NCI-H446 treated with DMSO at 0.1 percent for 48 hours (cell line): ENCODE results near the gene FGFRL1.
"Not testable (repeated sequence)": the region's sequence is repeated elsewhere in the genome, so short reads cannot be mapped to it uniquely, and the experiment has no call there.

ENCODE experiments used
- DNase-seq: peaks from one replicate; lab custom pipeline; 2025; lab: John Stamatoyannopoulos, UW

FGFRL1 gene

DNA sequence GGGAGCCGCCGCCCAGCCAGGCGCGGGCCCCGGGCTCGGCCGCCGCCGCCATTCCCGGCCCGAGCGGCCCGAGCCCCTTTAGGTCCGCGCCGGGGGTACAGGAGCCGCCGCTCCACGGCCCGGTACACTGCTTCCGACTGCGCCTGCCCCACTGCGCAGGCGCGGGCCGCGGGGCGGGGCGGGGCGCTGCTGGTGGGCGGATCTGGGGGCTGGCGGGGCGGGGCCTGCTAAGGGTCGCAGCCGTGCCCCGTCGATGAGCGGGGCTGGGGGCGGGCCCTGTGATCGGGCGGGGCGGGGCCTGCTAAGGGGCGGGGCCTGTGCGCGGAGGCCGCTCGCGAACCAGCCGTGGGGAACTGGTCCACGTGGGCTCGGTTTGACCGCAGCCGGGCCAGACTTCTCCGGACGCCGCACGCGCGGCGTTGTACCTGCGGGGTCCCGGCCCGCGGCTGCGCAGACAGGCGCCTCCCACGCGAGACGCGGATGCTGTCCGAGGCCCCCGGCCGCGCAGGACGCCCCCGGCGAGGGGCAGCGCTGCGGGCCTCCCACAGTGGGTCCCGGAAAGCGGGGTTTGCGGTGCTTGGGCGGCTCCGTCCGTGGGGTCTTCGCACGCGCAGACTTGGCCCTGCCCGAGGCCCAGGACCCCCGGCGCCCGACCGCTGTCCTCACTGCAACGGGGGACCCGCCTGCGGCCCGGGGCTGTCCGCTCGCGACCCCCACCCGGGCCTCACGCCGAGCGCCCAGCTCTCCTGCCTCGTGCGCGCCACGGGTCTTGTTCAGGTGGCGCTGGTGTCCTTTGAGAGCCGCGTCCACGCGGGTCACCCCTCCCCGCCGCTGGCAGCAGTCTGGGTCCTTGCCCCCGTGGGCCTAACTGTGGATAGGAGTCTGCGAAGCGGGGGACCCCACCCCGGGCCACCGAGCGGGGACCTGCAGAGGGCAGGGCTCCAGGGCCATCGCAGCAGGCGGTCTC lies 37.7 kb upstream of the FGFRL1 start, which contains the start of gene DGKQ:
Gene DGKQ (minus strand): TSS at position 139 of the 967 bp plus-strand sequence. CDS start 87 bp downstream, at position 52.
- DNase-seq: no peak

- no peak for DNase-seq
Measured at GRCh38 chr4:974668-975067, 36.8 kb upstream of the FGFRL1 start.

DNA sequence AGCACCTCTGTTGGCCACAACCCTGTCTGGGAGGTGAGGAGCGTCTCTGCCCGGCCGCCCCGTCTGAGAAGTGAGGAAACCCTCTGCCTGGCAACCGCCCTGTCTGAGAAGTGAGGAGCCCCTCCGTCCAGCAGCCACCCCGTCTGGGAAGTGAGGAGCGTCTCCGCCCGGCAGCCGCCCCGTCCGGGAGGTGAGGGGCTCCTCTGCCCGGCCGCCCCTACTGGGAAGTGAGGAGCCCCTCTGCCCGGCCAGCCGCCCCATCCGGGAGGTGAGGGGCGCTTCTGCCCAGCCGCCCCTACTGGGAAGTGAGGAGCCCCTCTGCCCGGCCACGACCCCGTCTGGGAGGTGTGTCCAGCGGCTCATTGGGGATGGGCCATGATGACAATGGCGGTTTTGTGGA lies 35.4 kb upstream of the FGFRL1 start:
- not testable (repeated sequence) for DNase-seq

DNA sequence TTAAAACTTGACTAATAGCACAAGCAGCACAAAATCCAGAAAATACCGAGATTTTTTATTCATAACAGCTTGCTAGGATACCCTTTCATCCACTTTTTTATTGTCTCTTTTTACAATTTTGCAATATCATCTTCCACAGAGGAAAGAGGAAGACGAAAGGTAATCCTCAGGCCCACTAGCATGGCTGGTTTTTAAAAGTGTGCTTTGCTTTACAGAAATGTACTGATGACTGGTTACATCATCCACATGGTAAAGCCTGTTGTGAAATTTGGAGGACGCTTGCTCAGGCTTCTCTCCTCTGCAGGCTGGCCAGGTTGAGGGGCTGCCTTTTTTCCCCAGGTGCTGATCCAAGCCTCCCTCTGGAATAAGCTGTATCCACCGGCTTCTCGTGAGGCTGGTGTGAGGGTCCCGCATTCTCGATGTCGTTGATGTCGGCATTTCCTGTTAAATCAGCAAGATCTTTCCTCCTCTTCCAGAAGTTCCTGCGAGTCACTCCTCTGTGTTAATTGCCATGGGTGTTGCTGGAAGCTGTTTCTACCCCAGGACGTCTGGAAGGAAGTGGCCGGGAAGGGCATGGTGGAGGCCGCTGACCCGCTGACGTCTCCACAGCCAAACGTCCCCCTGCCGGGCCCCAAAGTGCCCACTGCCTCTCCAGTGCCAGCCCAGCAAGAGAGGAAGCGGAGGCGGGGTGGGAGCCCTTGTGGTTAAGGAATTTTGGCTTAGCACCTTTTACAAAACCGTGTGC lies 32.3 kb upstream of the FGFRL1 start:
- no peak for DNase-seq

- DNase-seq: no peak
Measured at GRCh38 chr4:982291-982690, 29.1 kb upstream of the FGFRL1 start.

- no peak for DNase-seq
Measured at GRCh38 chr4:982814-983213, 28.6 kb upstream of the FGFRL1 start.

DNA sequence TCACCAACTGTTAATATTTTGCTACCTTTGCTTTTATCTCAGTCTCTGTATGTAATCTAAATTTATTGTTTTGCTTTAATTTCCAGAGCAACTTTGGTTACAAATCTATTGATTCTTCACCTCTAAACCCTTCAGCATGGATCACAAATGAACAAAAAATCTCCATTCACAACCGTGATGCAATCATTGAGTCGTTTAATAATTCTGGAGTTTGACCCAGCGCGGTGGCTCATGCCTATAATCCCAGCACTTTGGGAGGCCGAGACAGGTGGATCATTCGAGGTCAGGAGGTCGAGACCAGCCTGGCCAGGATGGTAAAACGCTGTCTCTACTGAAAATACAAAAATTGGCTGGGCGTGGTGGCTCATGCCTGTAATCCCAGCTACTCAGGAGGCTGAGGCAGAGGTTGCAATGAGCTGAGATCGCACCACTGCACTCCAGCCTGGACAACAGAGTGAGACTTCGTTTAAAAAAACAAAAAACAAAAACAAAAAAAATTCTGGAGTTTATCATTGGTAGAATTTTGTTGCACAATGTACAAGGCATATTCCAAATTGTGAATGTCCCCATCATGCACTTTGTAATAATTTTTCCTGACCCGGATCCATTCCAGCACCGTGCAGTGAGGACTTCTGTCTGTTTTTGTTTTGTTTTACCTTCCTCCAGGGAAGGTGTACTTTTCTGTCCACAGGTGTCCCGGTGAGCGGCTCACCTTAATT lies 26.9 kb upstream of the FGFRL1 start:
- no peak for DNase-seq

DNA sequence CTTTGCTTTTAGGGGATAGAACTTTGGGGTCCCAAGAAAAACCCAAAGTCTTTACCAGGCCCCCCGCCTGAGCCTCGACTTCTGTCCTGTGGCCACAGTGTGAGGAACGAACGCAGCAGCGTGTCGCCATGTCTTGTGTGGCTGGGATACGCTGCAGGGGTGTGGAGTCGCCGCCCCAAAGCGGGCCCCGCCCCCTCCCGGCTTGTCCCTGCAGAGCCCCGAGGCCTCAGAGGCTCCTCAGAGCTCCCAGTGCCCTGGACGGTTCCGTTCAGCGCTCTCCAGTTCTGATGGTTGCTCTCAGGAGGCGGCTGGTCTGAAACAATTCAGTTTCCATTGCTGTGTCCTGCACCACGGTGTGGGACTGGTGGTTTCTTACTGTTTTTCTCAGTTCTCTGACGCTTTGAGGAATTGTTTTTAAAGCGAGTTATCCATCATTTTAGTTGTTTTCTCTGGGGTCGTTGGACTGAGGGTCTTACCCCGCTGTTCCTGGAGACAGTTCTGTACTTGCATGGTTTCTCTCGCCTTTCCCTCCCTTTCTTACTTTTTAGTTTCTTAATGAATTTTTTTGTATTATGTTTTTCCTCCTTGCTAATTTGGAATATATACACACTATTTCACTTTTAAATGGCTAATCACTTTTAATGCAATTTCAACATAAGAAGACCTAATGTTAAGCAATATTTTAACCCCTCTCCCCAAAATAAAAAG lies 26.1 kb upstream of the FGFRL1 start:
- DNase-seq: no peak

DNA sequence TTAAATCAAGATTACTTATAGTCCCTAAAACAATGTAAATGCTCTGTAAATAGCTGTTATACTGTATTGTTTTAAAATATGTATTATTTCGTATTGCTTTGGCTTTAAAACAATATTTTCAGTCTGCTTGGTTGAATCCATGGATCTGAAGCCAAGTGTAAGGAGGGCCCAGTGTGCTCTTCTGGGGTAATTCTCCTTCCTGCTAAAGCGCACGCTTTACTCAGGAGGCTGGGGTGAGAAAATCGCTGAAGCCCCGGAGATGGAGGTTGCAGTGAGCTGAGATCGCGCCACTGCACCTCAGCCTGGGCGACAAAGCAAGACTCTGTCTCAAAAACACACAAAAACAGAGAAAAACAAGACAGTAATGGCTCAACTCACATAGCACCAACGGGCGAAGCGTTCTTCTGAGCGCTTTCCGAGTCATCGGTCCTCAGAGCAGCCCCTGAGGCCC lies 25.0 kb upstream of the FGFRL1 start:
- no peak for DNase-seq

GRCh38 chr4:986879-987623 lies 24.4 kb upstream of the FGFRL1 start, which contains the start of gene IDUA:
IDUA (plus strand) TSS chr4:987044; CDS start chr4:987085, 41 bp downstream.
- no peak for DNase-seq

DNA sequence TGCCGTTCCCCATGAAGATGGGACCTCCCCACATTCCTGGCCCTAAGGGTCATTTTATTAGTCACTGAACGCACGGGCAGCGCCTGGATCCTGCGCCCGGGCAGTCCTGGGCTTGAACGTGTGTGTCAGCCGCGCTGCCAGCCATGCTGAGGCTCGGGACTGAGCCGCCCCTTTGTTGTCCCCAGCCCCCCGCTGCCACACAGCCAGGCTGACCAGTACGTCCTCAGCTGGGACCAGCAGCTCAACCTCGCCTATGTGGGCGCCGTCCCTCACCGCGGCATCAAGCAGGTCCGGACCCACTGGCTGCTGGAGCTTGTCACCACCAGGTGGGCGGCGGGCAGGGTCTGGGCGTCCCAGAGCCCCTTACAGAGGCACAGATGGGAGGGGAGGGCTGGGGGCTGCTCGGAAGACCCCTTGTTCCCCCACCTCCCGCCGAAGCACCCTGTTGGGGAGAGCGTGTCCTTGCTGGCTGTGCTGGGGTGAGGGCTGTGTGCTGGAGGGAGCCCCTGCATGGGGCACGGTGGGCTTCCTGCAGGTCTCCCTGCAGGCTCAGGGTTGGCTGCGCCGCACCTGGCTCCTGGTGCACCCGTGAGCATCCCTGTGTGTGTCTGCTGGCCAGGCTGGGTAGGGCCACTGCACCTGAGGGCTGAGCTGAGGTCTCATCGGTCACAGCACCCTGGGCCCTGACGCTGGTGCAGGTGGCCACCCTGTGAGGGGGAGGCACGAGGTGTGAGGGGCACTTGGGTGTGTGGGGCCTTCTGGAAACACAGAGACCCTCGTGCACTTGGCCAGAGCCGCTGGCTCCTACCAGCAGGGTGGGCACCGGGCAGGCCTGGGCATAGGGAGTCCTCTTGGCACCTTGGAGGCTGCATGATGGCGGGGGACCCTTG lies 23.6 kb upstream of the FGFRL1 start:
- no peak for DNase-seq

GRCh38 chr4:988726-989721 lies 22.4 kb upstream of the FGFRL1 start:
- no peak for DNase-seq

DNA sequence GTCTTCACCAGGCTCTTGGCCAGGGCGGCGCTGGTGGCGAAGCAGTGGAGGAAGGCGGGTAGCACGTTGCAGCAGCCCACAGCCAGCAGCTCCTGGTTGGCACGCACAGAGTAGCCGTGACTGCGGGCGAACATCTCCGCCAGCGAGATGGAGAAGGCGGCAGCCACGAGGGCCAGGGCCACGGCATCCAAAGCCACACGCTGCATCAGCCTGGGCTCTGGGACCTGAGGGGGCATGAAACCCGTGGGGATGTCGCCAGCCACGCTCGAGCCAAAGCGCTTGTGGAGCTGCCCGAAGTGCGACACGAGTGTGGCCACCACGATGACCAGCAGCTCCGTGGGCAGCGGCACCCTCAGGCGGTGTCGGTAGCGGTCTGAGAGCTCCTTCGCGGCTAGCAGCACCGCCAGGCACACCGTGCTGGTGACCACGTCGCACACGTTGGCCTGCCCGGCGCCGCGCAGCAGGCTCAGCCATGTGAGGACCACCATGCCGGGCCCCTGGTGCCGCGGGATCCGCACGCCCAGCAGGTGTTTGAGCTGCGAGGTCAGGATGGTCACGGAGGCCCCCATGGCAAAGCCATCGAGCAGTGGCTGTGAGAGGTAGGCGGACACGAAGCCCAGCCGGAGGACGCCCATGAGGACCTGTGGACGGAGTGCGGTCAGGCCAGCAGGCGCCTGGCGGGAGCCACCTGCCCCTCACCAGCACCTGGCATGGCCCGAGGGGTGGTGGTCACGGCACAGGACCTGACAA lies 21.5 kb upstream of the FGFRL1 start:
- DNase-seq: no peak

DNA sequence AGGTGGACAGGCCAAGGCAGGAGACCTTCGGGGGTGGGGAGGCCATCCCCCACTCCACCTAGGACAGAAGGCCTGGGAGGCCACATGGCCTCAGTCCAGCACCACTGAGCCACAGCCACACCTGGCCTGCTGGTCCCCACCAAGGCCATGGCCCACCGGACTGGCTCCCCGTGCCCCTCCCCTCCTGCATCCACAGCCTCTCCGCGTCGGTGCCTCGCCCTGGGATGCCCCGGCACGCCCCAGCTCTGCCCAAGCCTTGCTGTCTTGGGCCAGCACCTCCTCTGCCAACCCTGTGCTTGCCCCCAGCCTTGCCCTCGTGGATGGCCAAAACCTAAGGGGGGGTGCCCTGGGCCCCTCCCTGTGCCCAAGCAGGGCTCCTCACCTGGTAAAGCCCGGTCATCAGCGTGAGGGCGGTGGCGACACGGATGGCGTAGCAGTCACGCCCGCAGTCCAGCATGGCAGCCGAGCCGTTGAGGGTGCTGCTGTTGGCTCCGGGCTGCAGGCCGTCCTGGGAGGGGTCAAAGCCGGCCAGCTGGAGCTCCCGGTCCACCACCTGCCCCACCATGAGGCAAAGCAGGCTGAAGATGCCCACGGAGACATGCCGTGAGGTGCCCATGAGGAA lies 20.6 kb upstream of the FGFRL1 start:
- DNase-seq: no peak

- DNase-seq: no peak
Measured at GRCh38 chr4:991451-992296, 19.8 kb upstream of the FGFRL1 start.
